NCI-H1092 (cell line): Measurements from ENCODE around the gene LRP1.

Experiments used
- DNase-seq: peaks from one replicate; lab custom pipeline; 2025; lab: John Stamatoyannopoulos, UW

Gene LRP1

DNA sequence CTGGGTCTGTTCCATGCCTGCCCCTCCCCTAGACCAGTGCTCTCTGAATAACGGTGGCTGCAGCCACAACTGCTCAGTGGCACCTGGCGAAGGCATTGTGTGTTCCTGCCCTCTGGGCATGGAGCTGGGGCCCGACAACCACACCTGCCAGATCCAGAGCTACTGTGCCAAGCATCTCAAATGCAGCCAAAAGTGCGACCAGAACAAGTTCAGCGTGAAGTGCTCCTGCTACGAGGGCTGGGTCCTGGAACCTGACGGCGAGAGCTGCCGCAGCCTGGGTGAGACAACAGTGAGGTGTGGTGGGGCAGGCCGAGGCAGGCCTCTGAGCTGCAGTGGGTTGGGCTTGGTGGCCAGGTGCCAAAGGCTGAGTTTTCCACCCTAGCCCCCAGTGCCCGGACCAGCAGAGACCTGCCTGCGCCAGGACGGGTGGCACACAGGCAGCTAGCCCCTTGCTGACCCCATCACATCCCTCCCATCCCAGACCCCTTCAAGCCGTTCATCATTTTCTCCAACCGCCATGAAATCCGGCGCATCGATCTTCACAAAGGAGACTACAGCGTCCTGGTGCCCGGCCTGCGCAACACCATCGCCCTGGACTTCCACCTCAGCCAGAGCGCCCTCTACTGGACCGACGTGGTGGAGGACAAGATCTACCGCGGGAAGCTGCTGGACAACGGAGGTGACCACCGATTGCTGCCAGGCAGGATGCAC is 47.3 kb downstream of the LRP1 start:
- DNase-seq = peak; percentile 67

DNA sequence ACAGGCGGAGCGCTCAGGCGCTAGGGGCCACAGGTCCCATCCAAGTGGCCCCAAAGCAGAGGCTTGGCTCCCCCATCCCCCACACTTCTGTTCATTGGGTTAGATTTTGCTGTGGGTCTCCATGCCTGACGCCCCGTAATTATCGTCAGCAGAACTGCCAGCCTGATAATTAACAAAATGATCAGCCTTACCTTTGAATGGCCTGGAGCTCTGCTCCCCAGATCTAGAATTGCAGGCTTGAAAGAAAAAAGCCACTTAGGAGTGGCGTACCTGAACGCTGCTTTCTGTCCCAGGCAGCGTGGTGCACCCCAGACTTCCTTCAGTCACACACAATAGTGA is 47.8 kb downstream of the LRP1 start:
- no peak for DNase-seq

DNA sequence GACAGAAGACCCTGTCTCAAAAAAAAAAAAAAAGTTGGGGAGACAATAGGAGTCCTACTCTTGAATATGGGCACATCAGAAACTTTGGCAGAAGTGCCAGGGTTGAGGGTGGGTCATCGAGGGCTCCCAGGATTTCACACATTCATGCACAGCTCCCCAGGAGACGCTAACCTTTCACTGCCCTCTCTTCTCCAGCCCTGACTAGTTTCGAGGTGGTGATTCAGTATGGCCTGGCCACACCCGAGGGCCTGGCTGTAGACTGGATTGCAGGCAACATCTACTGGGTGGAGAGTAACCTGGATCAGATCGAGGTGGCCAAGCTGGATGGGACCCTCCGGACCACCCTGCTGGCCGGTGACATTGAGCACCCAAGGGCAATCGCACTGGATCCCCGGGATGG is 48.6 kb downstream of the LRP1 start:
- DNase-seq = no peak

DNA sequence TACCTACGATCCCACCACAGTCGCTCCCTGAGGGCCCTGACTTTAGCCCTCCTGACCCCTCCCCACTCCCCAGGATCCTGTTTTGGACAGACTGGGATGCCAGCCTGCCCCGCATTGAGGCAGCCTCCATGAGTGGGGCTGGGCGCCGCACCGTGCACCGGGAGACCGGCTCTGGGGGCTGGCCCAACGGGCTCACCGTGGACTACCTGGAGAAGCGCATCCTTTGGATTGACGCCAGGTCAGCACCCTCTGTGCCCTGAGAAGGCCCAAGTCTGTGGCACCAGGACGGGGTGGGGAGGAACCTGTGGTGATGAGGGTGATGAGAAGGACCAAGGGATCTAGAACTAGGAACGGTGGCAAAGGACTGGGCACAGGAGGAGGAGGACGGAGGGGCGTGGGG is 49.1 kb downstream of the LRP1 start:
- DNase-seq = no peak

DNA sequence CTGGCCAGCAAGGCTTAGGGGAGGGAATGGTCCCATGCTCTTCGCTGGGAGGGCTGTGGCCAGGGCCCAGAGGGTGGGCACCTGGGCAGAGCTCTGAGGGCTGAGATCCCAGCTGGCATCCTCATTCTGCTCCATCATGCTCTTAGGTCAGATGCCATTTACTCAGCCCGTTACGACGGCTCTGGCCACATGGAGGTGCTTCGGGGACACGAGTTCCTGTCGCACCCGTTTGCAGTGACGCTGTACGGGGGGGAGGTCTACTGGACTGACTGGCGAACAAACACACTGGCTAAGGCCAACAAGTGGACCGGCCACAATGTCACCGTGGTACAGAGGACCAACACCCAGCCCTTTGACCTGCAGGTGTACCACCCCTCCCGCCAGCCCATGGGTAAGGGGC is 49.9 kb downstream of the LRP1 start:
- DNase-seq = no peak

DNA sequence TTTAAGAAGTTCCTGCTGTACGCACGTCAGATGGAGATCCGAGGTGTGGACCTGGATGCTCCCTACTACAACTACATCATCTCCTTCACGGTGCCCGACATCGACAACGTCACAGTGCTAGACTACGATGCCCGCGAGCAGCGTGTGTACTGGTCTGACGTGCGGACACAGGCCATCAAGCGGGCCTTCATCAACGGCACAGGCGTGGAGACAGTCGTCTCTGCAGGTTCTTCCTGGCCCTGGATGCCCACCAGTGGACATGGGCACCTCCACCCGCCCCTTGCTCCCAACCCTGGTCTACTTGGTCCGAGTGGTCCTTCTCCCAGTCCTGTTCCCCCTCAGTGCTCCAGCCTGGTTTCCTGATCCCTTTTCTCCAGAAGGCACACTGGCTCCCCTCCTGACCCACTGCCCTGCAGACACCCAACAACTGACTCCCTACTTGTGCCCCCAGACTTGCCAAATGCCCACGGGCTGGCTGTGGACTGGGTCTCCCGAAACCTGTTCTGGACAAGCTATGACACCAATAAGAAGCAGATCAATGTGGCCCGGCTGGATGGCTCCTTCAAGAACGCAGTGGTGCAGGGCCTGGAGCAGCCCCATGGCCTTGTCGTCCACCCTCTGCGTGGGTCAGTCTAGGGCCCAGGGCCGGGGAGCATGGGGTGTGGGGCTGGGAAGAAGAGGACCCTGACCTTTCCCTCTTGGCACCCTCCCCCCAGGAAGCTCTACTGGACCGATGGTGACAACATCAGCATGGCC is 51.2 kb downstream of the LRP1 start:
- DNase-seq = no peak

DNA sequence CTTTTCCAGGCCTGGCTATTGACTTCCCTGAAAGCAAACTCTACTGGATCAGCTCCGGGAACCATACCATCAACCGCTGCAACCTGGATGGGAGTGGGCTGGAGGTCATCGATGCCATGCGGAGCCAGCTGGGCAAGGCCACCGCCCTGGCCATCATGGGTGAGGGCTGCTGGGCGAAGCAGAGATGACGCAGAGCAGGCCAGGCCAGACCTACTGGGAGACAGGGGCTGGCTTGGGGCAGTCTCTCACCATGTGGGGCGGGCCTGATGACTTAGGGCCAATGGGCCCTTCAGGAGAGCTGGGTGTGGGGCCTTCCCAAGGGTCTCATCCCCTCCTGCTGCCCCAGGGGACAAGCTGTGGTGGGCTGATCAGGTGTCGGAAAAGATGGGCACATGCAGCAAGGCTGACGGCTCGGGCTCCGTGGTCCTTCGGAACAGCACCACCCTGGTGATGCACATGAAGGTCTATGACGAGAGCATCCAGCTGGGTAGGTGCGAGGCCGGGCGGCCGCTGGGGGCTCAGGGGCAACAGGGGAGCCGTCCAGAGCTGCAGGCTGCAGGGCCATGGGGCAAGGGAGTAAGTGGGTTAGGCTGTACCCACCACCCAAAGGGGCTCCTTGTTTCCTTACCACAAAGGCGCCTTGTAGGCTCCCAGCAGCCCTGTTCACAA is 52.2 kb downstream of the LRP1 start:
- DNase-seq = no peak

DNA sequence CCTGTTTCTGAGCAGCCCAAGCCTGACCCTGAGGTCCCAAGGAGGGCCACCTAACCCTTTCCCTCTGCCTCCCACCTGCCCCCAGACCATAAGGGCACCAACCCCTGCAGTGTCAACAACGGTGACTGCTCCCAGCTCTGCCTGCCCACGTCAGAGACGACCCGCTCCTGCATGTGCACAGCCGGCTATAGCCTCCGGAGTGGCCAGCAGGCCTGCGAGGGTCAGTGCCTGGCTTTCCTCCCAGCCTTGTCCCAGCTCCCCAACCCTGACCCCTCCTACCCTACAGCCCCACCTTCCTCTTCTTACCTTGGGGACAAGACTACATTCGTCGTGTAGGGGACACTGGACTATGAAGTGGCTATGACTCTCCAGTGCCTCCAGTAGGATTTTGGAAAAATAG is 52.8 kb downstream of the LRP1 start:
- no peak for DNase-seq

DNA sequence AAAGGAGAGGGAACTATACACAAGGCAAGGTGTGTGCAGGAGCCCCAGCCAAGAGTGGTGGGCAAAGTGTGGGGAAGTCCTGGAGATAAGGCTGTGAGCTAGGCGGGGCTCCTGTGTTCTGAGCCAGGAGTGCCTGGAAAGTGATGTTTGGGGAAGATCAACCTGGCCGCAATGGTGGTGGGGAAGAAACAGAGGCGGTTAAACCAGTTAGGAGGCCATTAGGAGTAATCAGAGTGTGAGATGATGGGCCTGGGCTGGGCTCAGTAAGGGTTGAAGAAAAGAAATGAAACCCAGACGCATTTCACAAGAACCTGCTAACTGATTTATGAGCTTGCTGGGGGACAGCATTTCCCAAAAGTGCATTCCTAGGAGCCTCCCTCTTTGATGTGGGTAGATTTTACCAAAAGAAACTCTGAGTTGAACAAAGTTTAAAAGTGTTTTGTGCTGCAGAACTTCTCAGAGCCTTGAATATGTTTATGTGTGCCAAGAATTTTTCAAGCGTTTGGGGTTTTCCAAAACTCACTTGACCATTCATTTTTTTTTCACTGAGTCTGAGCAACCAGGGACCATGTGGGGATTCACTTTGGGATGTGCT is 53.4 kb downstream of the LRP1 start:
- DNase-seq = no peak

DNA sequence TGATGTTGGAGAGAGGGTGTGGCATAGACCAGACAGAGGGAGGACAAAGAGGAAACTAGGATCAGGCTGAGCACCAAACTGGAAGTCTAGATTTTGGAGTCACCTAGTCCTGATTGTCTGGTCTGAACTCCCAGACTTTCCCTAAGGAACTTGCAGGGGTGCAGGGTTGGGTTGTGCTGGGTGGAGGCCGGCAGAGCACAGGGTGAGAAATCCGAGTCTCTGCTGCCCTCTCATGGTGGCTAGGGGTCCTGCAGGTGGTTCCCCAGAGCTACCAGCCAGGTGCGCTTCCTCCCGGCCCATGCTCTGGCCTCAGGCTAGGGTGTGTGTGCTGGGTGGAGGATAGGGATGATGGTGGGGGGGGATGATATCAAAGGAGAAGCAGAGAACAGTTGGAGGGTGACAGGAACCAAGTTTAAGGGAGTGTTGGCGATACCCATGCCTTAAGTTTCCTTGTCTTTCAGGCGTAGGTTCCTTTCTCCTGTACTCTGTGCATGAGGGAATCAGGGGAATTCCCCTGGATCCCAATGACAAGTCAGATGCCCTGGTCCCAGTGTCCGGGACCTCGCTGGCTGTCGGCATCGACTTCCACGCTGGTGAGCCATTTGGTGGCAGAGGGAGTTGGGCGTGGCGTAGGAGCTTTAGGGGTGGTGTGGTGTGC is 54.8 kb downstream of the LRP1 start:
- DNase-seq = peak; percentile 10

DNA sequence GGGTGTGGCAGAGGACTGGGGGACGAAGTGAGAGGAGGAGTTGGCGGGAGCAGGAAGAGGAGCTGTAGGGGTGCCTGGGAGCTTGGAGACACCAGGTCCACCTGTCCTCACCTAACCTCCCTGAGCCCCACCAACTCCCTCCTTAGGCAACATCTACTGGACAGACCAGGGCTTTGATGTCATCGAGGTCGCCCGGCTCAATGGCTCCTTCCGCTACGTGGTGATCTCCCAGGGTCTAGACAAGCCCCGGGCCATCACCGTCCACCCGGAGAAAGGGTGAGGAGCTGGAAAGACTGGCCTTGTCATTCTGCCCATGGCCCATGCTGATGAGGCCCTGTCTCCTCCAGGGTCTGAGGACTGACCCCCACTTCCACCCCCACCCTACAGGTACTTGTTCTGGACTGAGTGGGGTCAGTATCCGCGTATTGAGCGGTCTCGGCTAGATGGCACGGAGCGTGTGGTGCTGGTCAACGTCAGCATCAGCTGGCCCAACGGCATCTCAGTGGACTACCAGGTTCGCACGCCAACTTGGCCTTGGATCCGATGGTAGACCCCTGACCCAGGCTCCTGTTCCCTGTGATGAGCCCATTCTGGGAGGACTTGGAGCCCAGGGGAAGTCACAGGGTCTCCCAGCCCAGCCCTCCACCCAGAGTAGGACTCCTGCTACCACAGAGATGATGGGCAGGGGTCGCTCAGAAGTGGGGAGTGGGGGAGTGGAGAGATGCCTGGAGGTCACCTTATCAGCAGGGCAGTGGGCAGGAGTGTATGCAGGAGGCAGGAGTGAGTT is 55.8 kb downstream of the LRP1 start:
- DNase-seq = no peak

DNA sequence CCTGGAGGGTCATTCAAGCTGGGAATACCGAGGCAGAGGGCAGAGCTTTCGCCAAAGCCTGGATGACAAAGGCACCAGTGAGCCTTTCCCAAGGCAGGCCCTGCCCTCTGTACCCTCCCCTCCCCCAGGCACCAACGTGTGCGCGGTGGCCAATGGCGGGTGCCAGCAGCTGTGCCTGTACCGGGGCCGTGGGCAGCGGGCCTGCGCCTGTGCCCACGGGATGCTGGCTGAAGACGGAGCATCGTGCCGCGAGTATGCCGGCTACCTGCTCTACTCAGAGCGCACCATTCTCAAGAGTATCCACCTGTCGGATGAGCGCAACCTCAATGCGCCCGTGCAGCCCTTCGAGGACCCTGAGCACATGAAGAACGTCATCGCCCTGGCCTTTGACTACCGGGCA is 57.1 kb downstream of the LRP1 start:
- no peak for DNase-seq

DNA sequence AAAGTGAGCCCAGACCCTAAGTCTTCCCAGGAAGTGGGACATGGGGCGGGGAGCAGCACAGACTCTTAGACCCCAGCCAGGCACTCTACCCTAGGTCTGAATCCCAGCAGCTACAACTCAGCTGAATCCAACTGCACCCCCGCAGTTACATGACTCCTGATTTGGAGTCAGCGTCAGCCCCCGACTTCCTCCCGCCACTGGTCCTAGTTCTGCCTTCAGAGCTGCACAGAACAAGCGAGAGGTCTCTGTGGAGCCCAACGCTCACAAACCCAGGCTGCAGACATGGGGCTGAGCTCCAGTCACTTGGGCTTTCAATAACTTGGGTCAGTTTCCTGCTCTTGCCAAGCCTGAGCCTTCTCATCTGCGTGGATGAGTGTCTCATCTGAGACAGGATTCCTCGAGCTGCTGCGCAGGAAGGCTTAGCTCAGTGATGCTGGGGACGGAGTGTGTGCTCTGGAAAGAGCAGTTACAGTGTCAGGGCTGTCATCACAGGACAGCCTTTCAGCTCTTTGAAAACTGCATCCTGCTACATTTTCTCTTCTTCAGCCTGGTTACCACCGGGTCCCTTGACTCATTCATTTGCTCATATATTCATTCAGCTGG is 57.7 kb downstream of the LRP1 start:
- DNase-seq = no peak

DNA sequence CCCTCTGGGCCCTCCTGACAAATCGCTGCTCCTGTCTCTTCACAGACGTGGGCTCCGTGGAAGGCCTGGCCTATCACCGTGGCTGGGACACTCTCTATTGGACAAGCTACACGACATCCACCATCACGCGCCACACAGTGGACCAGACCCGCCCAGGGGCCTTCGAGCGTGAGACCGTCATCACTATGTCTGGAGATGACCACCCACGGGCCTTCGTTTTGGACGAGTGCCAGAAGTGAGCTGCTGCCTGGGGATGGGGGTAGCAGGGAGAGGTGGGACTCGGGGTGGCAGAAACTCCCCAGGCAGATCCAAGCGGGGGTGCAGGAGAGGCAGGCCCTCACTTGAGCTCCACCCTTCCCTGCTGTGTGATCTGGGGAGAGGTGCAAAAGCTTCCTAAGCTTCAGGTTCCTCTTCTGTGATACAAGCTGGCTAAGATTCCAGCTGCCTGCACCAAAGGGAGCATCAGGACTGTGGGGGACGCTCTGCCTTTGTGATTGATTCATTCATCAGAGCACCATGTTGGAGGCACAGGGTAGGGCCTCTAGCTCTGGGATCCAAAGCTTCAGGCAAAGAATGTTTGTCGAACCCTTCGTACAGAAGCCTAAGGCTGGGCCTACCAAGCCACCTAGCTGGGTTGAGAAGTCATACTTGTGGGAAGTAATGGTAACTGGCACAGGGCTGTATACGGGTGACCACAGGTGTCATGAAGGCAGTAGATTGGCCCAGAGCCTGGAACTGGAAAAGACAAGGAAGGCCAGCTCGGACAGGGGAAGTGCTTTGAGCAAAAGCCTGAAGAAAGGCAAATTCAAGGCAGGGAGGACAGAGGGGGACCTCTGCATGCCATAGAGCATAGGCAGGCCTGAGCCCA is 59.2 kb downstream of the LRP1 start:
- no peak for DNase-seq

DNA sequence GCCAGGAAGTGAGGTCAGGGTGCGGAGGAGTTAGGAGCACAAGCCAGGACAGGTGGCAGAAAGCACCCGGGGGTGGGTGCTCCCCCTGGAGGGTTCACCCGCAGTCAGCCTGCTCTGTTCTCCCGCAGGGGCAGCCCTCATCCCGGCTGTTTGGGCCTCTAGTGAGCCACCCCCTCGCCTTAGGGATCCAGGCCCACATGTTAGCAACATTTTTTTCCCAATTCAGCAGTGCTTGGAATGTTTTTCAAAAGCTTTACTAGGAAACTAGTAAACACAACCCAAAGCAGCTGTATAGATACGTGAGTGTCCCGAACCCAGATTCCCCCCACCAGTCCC is 59.8 kb downstream of the LRP1 start:
- no peak for DNase-seq

DNA sequence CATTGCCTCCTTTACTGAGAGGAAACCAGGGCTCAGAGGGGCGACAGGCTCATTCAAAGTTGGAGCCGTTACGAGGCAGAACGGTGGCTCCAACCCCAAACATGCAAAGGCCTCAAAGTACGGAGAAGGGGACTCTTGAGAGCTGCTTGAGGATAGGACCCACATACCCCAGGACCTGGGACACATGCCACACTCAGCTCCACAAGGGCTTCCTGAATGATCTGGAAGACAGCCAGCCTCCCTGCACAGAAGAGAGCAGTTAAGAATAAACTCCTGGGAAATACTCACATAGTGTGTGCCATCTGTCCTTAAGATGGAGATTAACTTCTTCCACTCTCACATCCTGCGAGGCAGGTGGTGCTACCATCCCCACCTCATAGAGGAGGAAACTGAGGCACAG is 61.8 kb downstream of the LRP1 start:
- DNase-seq = no peak

DNA sequence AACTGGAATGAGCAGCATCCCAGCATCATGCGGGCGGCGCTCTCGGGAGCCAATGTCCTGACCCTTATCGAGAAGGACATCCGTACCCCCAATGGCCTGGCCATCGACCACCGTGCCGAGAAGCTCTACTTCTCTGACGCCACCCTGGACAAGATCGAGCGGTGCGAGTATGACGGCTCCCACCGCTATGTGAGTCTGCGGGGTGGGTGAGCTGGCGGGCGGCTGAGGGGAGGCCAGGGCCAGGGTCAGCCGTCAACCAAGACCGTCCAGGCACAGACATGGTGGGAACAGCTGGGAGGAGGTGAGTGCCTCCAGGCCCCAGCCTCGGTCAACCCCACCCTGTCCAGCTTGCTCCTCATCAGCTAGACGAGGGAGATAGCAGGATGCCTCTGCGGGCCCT is 62.5 kb downstream of the LRP1 start:
- no peak for DNase-seq

DNA sequence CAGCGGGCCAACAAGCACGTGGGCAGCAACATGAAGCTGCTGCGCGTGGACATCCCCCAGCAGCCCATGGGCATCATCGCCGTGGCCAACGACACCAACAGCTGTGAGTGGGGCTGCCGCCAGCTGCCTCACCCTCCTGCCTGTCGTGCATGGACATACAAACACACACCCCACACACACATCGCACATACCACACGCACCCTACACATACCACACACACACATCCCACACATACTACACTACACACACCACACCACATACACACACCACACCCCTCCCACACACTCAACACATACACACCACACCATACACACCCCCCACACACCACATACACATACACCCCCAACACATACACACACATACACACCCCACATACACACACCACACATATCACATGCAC is 63.1 kb downstream of the LRP1 start:
- no peak for DNase-seq

DNA sequence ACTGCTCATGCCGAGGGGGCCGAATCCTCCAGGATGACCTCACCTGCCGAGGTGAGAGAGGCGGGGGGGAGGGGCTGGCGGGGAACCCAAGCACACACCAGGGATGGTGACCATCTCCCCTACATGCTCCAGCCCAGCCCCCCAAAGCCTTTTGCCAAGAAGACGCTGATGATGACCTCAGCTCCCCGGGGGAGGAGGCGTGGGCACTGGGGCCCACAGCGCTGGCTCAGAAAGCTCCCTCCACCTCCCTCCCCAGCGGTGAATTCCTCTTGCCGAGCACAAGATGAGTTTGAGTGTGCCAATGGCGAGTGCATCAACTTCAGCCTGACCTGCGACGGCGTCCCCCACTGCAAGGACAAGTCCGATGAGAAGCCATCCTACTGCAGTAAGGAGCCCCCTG is 64.6 kb downstream of the LRP1 start:
- DNase-seq = no peak

DNA sequence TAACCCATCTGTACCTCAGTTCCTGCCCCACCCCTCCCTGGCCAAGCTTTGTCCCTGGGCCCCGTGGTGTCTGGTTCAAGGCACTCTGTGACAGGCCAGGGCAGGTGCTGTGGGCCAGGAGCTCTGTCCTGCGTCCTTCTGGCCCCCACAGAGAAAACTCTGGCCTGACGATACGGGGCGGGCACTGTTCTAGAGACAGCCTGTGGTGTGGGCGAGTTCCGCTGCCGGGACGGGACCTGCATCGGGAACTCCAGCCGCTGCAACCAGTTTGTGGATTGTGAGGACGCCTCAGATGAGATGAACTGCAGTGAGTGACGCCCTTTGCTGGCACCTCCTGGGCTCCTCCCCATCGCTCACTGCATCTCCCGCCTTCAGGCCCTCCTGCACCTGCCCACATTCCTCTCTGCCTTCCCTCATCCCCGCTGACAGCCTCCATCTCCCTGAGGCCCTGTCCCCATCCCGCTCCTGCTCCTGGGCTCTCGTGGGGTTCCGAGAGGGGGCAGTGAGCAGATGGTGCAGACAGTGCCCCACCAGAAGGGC is 65.5 kb downstream of the LRP1 start:
- no peak for DNase-seq
